GM13976 (cell line): Measurements from ENCODE around the gene CFAP69.

ENCODE experiments used
- DNase-seq: peaks from one replicate; pipeline ENCODE4 v3.0.0; 2012; ENCODE audit warnings: low spot score
- in situ Hi-C: fragments of 300-500 bp; cut with MboI; formaldehyde crosslinking; loops from one replicate; pipeline ENCODE4 v1.12.0; 2022; ENCODE audit warnings: low sequenced_read_pairs, mixed read lengths, inconsistent platforms; ENCODE audit not compliant: unreplicated experiment
- TF ChIP-seq, protein P1 (sequence below): IDR thresholded peaks from 2 replicates; pipeline ENCODE4 v1.5.1; 2012; ENCODE audit warnings: borderline replicate concordance, mild to moderate bottlenecking; ENCODE audit not compliant: insufficient read depth; ENCODE audit errors: extremely low read depth, missing control alignments, control extremely low read depth

CFAP69 gene

DNA sequence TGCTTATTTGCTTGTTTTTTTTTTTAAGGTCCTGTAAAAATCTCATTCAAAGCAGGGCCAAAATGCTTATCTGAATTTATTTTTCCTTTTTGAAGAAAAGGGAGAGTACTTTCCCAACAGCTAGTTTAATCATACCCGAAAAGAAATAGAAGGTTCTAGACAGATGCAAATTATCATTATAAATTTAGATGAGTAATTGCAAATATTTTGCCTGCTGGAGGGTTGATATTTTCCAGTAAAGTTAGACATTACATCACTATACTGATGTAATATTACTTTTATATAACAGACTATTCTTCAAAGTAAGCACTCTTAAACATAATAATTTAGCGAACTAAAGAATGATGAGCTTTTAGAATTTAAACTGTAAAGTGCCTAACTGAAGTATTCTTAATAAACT, 14.1 kb upstream of the CFAP69 start:
- no peak for DNase-seq
- in situ Hi-C loops: no loop called here
- TF ChIP-seq, protein P1, sequence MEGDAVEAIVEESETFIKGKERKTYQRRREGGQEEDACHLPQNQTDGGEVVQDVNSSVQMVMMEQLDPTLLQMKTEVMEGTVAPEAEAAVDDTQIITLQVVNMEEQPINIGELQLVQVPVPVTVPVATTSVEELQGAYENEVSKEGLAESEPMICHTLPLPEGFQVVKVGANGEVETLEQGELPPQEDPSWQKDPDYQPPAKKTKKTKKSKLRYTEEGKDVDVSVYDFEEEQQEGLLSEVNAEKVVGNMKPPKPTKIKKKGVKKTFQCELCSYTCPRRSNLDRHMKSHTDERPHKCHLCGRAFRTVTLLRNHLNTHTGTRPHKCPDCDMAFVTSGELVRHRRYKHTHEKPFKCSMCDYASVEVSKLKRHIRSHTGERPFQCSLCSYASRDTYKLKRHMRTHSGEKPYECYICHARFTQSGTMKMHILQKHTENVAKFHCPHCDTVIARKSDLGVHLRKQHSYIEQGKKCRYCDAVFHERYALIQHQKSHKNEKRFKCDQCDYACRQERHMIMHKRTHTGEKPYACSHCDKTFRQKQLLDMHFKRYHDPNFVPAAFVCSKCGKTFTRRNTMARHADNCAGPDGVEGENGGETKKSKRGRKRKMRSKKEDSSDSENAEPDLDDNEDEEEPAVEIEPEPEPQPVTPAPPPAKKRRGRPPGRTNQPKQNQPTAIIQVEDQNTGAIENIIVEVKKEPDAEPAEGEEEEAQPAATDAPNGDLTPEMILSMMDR: no peak

DNA sequence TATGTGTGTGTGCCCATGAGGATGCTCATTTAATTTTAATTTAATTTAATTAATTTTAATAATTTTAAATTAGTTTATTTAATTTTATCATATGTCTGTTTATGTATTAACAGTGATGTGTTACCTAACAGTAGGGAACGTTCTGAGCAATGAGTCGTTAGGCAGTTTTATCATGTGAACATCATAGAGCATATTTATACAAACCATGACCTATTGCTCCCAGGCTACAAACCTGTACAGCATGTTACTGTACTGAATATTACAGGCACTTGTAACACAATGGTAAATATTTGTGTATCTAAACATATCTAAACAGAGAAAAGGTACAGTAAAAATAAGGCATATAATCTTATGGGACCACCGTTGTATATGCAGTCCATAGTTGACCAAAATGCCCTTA, 13.7 kb upstream of the CFAP69 start:
- no peak for DNase-seq
- in situ Hi-C loops: no loop called here
- TF ChIP-seq, protein P1: no peak

DNA sequence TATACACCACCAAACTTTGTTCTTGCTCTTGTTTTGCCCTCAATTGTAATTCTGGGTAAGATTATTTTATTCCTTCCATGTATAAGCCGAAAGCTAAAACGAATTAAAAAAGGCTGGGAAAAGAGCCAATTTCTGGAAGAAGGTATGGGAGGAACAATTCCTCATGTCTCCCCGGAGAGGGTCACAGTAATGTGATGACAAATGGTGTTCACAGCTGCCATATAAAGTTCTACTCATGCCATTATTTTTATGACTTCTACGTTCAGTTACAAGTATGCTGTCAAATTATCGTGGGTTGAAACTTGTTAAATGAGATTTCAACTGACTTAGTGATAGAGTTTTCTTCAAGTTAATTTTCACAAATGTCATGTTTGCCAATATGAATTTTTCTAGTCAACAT, 12.5 kb upstream of the CFAP69 start:
- in situ Hi-C loops: no loop called here

DNA sequence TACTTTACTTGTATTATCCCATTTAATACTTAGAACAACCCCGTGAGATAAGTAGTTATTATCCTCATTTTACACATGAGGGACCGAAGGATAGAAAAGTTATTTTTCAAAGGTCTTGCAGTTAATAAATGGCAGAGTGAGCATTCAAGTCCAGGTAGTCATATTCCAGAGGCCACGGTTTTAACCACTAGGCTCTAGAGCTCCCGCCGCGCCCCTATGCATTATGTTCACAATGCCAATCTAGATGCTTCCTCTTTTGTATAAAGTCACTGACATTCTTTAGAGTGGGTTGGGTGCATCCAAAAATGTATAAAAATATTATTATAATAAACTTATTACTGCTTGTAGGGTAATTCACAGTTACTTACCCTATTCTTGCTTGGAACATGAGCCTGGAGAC, 11.4 kb upstream of the CFAP69 start:
- TF ChIP-seq, protein P1: no peak
- DNase-seq: no peak
- in situ Hi-C loops: no loop called here

More for the DNA sequence above, 12.5 kb upstream of the CFAP69 start:
- no peak for DNase-seq
- TF ChIP-seq, protein P1: no peak

DNA sequence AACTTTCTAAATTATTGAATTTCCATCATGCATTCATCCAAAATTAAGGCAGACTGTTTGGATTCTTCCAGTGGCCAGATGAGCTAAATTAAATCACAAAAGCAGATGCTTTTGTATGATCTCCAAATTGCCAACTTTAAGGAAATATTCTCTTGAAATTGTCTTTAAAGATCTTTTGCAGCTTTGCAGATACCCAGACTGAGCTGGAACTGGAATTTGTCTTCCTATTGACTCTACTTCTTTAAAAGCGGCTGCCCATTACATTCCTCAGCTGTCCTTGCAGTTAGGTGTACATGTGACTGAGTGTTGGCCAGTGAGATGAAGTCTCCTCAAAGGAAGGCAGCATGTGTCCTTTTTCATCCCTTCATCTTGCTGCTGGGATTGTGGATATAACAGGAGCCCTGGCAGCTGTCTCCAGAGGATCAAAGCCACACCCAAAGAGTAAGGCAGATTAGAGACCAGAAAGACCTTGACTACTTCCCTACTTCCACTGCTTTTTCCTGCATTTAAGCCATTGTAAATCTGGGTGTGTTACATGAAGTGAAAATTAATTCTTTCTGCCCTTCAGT, 8.2 kb upstream of the CFAP69 start:
- DNase-seq: no peak
- in situ Hi-C loops: no loop called here
- TF ChIP-seq, protein P1: no peak

DNA sequence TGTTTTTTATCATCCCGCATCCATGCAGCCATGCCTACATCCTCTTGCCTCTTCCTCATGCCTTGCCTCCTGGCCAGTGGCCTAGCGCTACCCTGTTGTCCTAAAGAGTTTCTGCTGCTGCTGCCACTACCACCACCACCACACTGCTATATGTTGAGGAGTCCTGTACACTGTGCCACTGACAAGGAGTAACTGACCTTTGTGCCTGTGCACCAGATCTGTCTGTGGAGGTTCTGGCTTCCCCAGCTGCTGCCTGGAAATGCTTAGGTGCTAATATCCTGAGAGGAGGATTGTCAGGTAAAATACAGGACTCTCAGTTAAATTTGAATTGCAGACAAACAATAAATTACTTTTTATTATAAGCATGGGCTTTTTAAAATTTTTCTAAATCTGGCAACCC, 7.0 kb upstream of the CFAP69 start:
- TF ChIP-seq, protein P1: no peak
- DNase-seq: no peak
- in situ Hi-C loops: no loop called here

DNA sequence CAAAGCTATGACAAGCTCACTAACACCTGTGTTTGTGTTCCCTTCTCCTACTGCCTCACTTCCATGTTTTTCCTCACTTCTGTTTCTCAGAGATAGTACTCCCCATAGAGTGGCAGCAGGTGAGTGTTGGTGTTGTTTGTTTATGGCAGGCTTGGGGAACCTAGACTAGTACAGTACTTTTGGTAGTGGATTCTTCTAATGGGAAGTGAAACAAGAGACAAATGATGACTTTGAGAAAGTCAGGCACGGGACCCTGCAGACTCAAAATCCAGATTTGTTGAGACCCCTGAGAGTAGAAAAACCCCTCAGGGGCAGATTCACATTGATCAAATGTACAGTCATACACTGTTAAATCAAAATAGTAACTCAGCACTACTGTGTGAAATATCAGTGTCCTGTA, 6.4 kb upstream of the CFAP69 start:
- TF ChIP-seq, protein P1: no peak
- DNase-seq: no peak
- in situ Hi-C loops: no loop called here
